ENCODE results near the gene IMMP2L.
"Not testable (repeated sequence)": the region's sequence is repeated elsewhere in the genome, so short reads cannot be mapped to it uniquely, and the experiment has no call there.

The IMMP2L gene

GRCh38 chr7:111268941-111269340, 293.4 kb downstream of the IMMP2L start:
- DNase-seq (ENCODE audit: low read depth in 3 of 3, low spot score in 1 of 3) = no peak

GRCh38 chr7:111266613-111267012, 295.7 kb downstream of the IMMP2L start:
- no peak for DNase-seq (ENCODE audit: low read depth in 3 of 3, low spot score in 1 of 3)

GRCh38 chr7:111265394-111265793, 296.9 kb downstream of the IMMP2L start:
- DNase-seq (ENCODE audit: low read depth in 3 of 3, low spot score in 1 of 3) = no peak

GRCh38 chr7:111264981-111265380, 297.3 kb downstream of the IMMP2L start:
- DNase-seq (ENCODE audit: low read depth in 3 of 3, low spot score in 1 of 3) = no peak

- no peak for DNase-seq (ENCODE audit: low read depth in 3 of 3, low spot score in 1 of 3)
Measured at GRCh38 chr7:111264111-111264868, 298.0 kb downstream of the IMMP2L start.

- DNase-seq (ENCODE audit: low read depth in 3 of 3, low spot score in 1 of 3) = no peak
Measured at GRCh38 chr7:111262293-111263116, 299.8 kb downstream of the IMMP2L start.

- no peak for DNase-seq (ENCODE audit: low read depth in 3 of 3, low spot score in 1 of 3)
Measured at GRCh38 chr7:111261496-111261895, 300.8 kb downstream of the IMMP2L start.

- no peak for DNase-seq (ENCODE audit: low read depth in 3 of 3, low spot score in 1 of 3)
Measured at GRCh38 chr7:111259991-111260390, 302.3 kb downstream of the IMMP2L start.

- DNase-seq (ENCODE audit: low read depth in 3 of 3, low spot score in 1 of 3) = no peak
Measured at GRCh38 chr7:111256391-111256790, 305.9 kb downstream of the IMMP2L start.

GRCh38 chr7:111255576-111255975, 306.7 kb downstream of the IMMP2L start:
- DNase-seq (ENCODE audit: low read depth in 3 of 3, low spot score in 1 of 3) = no peak

GRCh38 chr7:111251365-111251764, 310.9 kb downstream of the IMMP2L start:
- DNase-seq (ENCODE audit: low read depth in 3 of 3, low spot score in 1 of 3) = not testable (repeated sequence)

GRCh38 chr7:111249807-111250206, 312.5 kb downstream of the IMMP2L start:
- not testable (repeated sequence) for DNase-seq (ENCODE audit: low read depth in 3 of 3, low spot score in 1 of 3)

- DNase-seq (ENCODE audit: low read depth in 3 of 3, low spot score in 1 of 3) = no peak
Measured at GRCh38 chr7:111242141-111242755, 320.0 kb downstream of the IMMP2L start.

- no peak for DNase-seq (ENCODE audit: low read depth in 3 of 3, low spot score in 1 of 3)
Measured at GRCh38 chr7:111240371-111240770, 321.9 kb downstream of the IMMP2L start.

- no peak for DNase-seq (ENCODE audit: low read depth in 3 of 3, low spot score in 1 of 3)
Measured at GRCh38 chr7:111239437-111239836, 322.9 kb downstream of the IMMP2L start.

- no peak for DNase-seq (ENCODE audit: low read depth in 3 of 3, low spot score in 1 of 3)
Measured at GRCh38 chr7:111238886-111239285, 323.4 kb downstream of the IMMP2L start.

- no peak for DNase-seq (ENCODE audit: low read depth in 3 of 3, low spot score in 1 of 3)
Measured at GRCh38 chr7:111235709-111236108, 326.6 kb downstream of the IMMP2L start.

- no peak for DNase-seq (ENCODE audit: low read depth in 3 of 3, low spot score in 1 of 3)
Measured at GRCh38 chr7:111232249-111233084, 329.8 kb downstream of the IMMP2L start.

- DNase-seq (ENCODE audit: low read depth in 3 of 3, low spot score in 1 of 3) = no peak
Measured at GRCh38 chr7:111229916-111230315, 332.4 kb downstream of the IMMP2L start.

- DNase-seq (ENCODE audit: low read depth in 3 of 3, low spot score in 1 of 3) = no peak
Measured at GRCh38 chr7:111229181-111229740, 333.0 kb downstream of the IMMP2L start.

GRCh38 chr7:111228437-111228836, 333.9 kb downstream of the IMMP2L start:
- no peak for DNase-seq (ENCODE audit: low read depth in 3 of 3, low spot score in 1 of 3)
